HG03060 (cell line): Measurements from ENCODE around the gene HSD11B2.
"Not testable (repeated sequence)": the region's sequence is repeated elsewhere in the genome, so short reads cannot be mapped to it uniquely, and the experiment has no call there.

Experiments
- ATAC-seq: cut with Tn5 transposase; IDR thresholded peaks from one replicate; pipeline ENCODE4 v1.9.1; 2021; ENCODE audit warnings: low read depth, moderate number of reproducible peaks; ENCODE audit not compliant: unreplicated experiment

HSD11B2 gene

DNA sequence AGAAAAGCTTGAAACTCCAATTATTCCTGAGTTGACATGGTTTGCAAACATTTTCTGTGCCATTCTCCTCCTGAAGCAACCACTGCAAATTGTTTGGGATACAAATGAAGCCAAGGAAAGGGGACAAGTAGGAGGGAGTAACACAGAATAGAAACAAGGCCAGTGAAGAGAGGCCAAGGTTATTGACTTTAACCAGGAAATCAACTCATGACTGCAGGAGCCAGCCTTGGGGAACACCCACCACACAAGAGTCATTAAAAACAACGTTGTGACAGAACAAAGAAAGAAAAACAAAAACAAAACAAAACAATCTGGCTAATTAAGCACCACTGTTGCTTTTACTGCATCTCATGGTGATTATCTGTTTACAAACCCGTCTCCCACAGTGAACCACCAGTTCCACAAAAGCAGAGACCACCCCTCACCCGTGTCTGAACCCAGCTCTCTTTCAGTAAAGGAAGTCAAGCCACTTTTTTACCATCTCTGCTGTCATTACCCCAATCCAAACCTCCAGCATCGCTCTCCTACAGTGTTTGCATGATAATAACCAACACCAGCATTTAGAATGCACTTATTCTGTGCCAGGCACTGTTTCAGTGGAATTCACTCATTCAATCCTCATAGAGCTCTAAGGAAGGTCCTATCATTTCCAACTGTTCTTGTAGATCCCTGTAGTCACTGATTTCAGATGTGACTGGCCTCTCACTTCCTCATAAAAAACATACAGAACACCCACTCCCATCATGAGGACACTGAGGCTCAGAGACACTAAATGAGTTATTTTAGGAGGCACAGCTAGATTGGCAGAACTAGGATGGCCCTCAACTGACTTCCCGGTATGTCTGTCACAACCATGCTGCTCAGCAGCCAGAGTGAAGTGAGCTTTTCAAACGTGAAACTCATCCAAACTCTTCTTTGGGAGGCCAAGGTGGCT lies 16.7 kb upstream of the HSD11B2 start:
- ATAC-seq = no peak

DNA sequence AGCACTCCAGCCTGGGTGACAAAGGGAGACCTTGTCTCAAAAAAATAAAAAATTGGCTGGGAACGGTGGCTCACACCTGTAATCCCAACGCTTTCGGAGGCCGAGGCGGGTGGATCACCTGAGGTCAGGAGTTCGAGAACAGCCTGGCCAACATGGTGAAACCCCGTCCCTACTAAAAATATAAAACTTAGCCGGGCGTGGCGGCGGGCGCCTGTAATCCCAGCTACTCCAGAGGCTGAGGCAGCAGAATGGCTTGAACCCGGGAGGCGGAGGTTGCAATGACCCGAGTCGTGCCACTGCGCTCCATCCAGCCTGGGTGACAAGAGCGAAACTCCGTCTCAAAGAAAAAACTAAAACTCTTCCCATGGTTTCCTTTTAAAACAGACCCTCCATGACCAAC lies 15.5 kb upstream of the HSD11B2 start:
- ATAC-seq = not testable (repeated sequence)

DNA sequence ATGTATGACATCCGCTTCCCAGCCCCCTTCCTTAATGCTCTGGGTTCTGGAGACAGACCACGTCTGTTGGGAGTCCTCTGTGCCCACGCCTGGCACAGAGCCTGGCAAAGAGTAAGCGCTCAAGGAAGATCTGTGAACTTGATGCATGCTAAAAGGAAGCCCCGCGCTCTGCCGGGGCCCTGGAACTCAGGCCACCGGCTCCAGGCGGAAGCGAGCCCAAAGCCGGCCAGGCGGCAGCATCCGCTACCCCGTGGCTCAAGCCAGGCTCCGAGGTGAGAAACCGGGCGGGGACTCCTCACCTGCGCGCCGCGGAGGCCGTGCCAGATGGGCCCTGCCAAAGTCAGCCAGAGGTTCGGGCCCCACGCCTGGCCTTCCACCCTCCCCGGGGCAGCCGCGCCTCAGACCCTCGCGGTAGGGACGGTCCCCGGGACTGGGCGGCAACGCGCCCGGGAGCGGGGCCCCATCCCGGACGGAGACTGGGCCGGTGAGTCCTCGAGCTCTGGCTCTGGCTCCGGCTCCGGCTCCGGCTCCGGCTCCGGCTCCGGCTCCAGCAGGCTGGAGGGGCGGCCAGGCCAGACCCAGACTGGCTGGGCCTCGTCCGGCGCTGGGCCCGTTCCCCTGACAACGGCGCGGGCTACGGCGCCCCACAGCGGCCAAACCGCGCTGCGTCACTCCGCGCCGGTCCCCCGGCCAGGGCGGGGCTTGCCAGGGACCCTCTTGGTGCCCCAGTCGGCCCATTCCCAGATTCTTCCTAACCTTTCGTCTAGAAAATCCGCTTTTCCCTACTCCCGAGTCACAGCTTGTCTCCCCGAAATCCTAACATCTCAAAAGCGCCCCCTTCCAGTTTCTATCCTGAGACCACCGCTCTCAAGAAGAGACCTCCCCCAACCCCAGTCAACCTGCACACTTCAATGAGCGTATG lies 14.8 kb upstream of the HSD11B2 start, which contains the start of gene ZDHHC1:
Gene ZDHHC1, minus strand, starts transcription at position 606 of the 922 bp plus-strand sequence. CDS start 8,702 bp downstream, outside the sequence.
- ATAC-seq = no peak

DNA sequence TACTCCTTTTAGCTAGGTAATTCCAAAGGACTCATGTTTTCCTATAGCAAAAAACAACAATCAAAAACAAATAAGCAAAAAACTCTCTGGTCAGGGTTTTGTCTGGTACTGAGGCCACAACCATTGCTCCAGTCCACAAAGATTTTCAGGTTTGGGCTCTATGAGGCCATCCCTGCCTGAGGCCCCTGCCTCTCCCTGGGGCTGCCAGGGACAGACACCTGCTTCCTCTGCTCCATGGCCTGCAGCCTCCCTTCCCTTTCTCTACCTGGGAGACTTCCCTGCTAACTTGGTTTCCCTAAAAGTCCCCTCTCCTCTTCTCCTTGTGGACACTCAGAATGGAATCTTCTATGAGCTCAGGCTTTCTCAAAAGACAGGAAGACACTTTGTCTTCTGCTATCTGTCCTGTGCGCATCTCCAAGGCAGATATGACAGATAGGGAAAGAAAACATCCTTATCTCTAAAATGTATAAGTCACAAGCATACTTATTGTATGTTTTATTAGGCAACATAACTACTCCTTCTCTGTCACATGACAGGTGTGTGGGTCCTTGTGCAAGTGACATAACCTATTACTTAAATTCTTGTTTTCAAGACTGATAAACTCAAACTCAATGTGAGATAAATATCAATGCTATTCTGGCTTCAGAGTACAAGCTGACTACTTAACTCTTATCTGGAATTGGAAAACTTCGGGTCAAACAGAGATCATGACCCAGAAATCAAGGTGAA lies 13.4 kb upstream of the HSD11B2 start:
- no peak for ATAC-seq

DNA sequence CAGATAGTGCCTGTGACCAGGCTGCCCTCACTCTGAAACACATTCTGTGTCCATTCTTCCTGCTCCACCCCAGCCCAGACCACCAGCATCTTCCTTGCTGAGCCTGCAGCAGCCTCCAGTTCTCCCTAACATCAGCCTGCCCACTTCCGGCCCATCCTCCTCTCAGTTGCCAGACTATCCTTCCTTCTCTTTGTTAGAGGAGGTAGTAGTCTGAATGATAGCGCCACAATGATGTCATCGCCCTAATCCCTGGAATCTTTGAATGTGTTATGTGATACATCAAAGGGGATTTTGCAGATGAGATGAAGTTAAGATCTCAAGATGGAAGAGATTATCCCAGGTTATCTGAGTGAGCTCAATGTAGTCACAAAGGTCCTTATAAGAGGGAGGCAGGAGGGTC lies 11.4 kb upstream of the HSD11B2 start:
- no peak for ATAC-seq

DNA sequence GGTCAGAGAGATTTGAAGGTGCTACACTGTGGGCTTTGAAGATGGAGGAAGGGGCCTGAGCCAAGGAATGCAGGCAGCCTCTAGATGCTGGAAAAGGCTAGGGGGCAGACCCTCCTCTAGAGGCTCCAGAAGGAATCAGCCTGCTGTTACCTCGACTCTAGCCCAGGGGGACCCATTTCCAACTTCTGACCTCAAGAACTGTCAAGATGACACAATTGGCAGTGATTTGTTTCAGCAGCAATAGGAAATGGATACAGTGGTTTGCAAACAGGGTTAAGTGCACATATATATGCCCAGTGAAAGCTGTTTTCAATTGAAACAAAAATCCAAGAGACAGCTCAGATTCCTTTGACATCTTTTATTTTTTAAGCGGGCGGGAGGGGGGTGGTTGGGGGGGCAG lies 11.0 kb upstream of the HSD11B2 start:
- ATAC-seq = no peak

DNA sequence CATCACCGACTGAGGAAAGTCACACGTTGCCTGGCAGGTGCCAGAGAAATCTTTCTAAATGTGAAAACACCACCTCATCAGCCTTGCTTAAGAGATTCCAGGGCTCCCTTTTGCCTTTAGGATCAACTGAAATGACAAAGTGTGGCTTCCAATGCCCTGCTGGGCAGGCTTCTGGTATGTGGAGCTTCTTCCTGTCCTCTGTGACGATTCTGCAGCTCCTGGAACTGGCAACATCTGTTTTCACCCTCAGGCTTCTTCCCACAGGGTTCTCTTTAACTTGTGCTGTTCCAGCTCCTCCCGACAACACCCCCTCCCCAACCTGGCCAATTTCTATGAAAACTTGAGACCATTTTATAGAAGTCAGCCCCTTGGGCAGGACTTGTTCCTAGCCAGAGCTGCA lies 9.9 kb upstream of the HSD11B2 start:
- ATAC-seq = no peak

DNA sequence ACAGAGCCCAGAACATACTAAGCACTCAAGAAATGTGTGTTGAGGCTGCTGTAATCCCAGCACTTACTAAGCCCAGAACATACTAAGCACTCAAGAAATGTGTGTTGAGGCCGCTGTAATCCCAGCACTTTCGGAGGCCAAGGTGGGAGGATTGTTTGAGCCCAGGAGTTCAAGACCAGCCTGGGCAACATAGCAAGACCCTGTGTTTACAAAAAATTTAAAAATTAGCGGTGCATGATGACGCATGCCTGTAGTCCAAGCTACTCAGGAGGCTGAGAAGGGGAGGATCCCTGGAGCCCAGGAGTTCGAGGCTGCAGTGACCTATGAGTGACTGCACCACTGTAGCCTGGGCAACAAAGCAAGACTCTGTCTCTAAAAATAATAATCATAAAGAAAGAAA lies 7.9 kb upstream of the HSD11B2 start:
- ATAC-seq = no peak

DNA sequence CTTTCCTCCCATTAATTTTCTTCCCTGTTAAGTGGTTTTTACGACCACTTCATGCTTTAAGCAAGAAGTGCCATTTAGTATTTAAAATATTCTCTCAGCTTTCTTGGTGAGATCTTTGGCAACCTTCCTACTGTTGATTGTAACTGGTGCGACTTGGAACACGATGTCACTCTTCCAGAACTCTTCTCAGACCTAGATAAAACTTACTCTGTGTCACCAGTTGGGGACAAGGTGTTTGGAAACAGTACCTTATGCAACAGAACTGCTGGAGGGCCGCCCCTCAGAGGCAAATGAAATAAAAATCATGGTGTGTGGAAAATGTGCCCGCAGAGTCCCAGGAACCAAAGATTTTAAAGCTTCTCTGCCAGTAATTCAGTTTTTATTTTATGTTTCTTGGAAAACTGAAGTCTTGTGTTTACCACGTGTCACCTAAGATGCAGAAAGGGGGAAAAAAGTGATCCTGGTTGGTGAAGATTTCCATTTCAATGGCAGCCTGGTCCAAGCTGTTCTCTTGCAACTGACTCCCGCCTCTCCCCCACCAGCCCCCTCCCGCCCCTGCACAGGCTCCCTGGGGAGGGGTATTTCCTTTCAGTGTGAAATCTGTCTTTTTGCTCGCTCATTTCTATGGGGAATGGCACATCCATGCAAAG lies 7.2 kb upstream of the HSD11B2 start:
- no peak for ATAC-seq

DNA sequence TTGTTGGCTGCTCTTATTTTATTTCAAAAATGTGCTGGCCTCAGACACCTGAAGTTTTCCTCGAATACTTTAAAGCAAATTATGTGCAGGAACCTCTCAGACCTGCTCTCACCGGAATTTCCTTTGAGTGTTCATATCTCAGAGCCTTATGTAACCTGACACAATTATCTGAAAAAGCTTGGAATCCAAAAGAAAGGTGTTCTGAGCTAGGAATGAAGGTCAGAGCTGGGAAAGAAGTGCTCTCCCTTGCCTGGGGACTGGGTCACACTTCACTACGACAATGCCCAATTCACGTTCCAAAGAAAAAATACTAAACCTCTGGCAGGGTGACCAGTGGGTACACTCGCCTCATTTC lies 6.7 kb upstream of the HSD11B2 start:
- ATAC-seq = no peak

DNA sequence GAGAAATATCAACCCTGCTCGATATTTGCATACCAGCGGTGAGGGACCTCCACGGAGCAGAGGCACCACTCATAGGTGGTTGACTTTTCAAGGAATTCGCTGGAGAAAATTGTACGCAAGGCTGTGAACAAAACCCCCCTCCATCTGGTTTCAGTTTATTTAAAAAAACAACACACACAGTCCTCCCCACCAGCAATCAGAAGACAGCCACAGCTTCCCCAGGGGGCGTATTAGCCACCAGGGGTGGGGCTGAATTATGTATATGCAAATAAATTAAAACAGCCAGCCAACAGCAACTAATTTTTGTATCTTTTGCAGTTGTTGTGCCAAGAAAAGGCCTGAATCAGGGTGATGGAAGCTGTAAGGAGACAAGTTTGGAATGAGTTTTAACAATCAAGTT lies 5.9 kb upstream of the HSD11B2 start:
- no peak for ATAC-seq

DNA sequence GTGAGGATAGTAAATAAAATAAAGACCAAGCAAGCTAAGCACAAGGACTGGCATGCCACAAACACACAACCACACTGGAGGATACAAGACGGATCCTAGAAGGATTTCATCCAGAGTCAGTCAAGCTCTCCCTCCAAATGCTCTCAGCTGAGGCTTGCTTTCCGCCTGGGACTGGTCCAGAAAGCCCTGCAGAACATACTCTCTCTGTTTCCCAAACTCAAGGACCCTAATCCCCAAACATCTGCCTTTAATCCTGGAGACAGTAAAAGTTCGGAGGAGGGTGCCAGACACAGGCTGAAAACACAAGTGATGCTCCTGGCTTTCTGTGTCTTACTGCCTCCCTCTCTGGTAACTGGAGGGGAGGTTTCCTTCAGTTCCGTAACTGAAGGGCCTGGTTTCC lies 5.3 kb upstream of the HSD11B2 start:
- no peak for ATAC-seq

DNA sequence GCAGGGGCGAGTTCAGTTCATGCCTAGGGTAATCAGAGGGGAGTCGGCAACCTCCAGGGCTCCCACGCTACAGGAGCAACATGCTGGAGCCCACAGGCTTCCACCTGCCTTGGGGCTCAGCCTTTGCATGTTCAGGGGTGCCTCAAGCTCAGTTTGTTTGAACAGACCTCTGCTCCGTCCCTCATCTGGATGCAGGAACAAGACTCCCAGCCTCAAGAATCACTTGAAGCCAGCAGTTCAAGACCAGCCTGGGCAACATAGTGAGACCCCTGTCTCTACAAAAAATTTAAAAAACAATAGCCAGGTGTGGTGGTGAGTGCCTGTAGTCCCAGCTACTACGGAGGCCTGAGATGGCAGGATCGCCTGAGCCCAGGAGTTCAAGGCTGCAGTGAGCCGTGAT lies 4.9 kb upstream of the HSD11B2 start:
- no peak for ATAC-seq

DNA sequence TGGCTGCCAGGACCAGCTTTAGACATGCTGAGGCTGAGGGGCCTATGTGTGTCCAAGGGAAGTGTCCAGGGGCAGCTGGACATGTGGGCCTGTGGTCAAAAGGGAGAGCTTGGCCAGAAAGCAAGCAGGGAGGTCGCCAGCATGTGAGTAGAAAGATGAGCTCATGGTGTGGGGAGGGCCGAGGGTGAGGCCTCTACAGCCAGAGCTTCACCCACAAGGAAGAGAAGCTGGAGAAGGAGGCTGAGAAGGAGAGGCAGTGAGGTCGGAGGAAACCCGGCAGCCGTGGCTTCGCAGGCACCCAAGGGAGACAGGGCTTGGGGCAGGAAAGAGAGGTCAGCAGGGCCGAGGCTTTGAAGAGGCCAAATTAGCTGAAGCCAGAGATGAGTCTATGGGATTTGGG lies 4.0 kb upstream of the HSD11B2 start:
- no peak for ATAC-seq

DNA sequence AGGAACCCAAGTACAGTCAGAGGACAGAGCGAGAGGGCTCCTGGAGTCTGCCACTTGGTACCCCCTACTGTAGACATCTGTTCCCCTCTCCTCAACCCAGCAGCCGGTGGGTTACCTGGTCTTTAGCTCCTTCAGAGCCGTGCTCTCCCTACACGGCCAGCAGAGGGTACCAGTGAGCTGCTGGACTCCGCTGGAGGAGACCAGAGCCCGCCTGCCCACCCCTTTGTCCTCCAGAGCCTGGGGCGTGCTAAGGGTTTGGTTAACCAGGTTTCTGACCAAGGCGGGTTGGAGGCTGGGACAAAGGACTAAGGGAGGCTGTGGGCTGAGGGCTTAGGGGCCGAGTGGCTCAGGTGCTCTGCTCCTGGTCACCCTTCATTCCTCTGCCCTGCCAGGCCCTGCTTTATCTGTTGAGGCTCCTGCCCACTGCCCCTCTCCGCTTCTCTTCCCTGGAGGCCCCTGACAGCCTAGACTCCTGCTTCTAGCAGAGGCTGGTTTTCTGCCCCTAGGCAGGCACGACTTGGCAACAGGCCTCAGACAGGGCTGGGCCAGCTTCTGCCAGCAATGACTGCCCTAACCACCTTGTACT lies 2.7 kb upstream of the HSD11B2 start:
- ATAC-seq = no peak

DNA sequence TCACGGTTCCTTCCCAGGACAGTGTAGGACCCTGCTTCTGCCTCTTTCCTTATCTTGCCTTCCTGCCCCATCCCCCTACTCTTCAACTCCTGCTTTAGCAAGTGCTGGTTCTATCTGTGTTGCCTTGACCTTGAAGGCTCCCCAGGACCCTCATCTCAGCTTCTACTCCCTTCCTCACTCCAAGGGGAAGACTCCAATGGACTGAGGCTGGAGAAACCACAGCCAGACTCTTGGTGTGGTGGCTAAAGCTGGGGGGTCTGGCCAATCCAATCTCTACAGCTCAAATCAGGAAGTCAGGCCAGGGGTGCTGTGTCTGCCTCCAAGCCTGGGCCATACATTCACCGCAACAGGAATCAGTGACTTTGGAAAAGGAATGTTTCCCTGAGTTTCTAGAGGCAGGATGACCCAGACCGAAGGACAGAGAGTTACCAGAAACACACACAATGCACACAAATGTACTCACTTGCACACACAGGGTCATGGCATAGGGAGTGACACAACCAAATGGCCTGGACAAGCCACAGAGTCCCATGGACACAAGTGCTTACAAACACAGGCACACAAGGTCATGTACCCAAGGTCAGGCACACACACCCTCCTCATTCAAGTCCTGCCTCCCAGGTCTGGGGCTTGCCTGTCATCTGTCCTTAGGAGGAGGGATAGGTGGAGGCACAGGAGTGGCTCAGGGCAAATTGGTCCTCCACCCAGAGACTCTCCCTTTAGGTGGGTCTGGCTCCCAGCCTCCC lies 1.7 kb upstream of the HSD11B2 start:
- no peak for ATAC-seq

DNA sequence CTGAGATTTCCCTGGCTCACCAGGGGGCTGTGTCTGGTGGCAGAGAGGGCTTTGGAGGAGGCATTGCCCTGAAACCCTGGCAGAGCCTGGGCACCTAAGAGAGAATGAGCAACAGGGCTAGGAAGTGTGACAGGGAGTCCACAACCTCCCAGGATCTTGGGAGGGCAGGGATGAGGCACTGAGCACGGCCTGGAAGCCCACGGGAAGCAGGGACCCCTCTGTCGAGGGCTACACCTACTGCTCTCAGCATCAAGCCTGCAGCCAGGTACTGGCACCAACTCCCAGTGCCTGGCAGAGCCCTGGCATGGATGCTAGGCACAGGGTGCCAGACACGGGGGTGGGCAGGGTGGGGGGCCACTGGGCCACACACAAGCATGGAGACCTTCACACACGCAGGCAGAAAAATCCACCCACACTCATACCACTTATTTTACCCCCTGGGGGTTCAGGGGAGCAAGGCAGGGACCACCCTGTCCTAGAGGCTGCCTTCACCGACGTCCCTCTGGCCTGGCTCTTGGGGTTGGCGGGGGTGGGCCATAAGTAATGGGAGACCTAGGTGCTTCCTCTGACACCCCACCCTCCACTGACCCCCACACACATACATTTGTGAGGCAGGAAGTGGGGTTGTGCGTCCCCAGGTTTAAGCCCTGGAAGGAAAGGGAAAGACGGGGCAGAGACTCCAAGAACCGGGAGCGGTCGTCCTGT lies 970 bp upstream of the HSD11B2 start:
- no peak for ATAC-seq

DNA sequence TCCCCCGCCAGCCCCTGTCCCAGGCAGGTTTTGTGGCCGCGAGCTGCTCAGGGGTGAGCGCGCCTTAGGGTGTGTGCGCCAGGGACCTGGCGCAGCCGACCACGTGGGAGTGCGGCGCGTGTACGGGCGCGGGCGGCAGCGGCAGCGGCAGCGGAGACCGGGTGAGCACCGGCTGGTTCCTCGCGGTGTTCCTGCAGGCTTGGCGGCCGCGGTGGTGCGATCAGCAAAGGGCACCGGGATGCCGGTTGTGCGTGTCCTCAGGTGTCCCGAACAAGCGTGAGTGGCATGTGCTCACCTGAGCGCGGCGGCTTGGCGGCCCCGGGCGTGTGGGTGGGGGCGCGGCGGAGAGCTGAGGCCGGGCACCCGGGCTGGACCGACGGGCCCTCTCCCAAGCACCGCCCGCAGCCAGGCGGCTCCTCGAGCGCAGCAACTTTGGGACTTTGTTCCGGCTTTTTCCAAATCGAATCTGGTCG lies 381 bp upstream of the HSD11B2 start:
- no peak for ATAC-seq
